Measurements from ENCODE around the gene CDADC1. TPM values are rescaled to one million over a fixed set of nuclear protein-coding genes. Genes with fewer than 3 reads are reported as not detected.

CDADC1 gene
- total RNA-seq, 1 donor from 2014 or later = 9.2 TPM

GRCh38 chr13:49240017-49240416, 7.7 kb upstream of the CDADC1 start:
- H3K4me3 Mint-ChIP-seq = no peak overlapping the region
- no peaks in the 10 kb centered on the region for H3K36me3 Mint-ChIP-seq
- TF ChIP-seq, protein P1, sequence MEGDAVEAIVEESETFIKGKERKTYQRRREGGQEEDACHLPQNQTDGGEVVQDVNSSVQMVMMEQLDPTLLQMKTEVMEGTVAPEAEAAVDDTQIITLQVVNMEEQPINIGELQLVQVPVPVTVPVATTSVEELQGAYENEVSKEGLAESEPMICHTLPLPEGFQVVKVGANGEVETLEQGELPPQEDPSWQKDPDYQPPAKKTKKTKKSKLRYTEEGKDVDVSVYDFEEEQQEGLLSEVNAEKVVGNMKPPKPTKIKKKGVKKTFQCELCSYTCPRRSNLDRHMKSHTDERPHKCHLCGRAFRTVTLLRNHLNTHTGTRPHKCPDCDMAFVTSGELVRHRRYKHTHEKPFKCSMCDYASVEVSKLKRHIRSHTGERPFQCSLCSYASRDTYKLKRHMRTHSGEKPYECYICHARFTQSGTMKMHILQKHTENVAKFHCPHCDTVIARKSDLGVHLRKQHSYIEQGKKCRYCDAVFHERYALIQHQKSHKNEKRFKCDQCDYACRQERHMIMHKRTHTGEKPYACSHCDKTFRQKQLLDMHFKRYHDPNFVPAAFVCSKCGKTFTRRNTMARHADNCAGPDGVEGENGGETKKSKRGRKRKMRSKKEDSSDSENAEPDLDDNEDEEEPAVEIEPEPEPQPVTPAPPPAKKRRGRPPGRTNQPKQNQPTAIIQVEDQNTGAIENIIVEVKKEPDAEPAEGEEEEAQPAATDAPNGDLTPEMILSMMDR (IDR thresholded peaks at IDR 0.05; ENCODE audit: unreplicated experiment) = no peak
- no peaks in the 10 kb centered on the region for H3K4me1 Mint-ChIP-seq
- H3K27me3 Mint-ChIP-seq (ENCODE audit: low read depth) = peaks cover 26% of the 10 kb centered on the region
- no peak for DNase-seq (ENCODE audit: low spot score in 2 of 2, unreplicated experiment in 2 of 2)
- no peaks in the 10 kb centered on the region for H3K9me3 Mint-ChIP-seq
- no peak overlapping the region for H3K27ac Mint-ChIP-seq

DNA sequence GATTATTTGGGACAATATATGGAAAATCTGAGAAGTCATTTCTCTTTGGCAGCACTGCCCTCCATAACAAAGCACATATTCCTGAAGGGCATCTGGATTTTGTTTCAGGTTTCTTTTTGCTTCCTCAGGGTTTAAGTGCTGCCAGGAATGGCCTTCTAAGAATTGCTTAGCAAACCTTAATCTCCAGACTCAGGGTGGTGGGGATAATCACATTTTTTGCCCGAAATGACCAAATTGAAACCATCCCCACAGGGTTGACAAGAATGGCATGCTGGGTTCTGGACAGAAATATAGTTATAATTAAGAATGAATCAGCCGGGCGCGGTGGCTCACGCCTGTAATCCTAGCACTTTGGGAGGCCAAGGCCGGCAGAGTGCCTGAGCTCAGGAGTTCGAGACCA, 6.4 kb upstream of the CDADC1 start:
- Mint-ChIP-seq H3K9me3 (no peaks in the 10 kb centered on the region), H3K4me3 (no peak overlapping the region)
- TF ChIP-seq, protein P1 (IDR thresholded peaks at IDR 0.05; ENCODE audit: unreplicated experiment) = no peak

DNA sequence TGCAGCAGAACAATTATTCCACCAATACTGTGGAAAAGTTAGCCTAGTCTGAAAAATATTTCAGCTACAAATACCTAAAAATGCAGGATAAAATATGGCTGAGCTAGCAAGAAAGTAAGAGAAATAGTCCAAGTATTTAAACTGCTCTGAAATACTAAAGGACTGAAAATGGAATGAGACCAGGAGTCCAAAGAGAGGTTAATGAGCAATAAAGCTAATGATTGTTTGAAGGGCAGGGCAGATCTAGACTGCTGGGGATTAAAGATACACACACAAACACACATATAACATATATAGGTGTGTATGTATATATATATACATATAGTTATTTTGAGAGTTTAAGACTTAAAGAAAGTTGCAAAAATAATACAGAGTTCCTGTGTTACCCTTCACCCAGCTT, 2.6 kb upstream of the CDADC1 start:
- H3K27me3 Mint-ChIP-seq (ENCODE audit: low read depth) = peaks cover 27% of the 10 kb centered on the region
- no peaks in the 10 kb centered on the region for H3K36me3 Mint-ChIP-seq
- H3K9me3 Mint-ChIP-seq = no peaks in the 10 kb centered on the region
- no peak overlapping the region for H3K4me3 Mint-ChIP-seq
- TF ChIP-seq, protein P1 (IDR thresholded peaks at IDR 0.05; ENCODE audit: unreplicated experiment) = no peak
- no peak overlapping the region for H3K27ac Mint-ChIP-seq
- peaks cover 17% of the 10 kb centered on the region for H3K4me1 Mint-ChIP-seq
- no peak for DNase-seq (ENCODE audit: low spot score in 2 of 2, unreplicated experiment in 2 of 2)

More for the DNA sequence above, 6.4 kb upstream of the CDADC1 start:
- Mint-ChIP-seq H3K27me3 (ENCODE audit: low read depth) (peaks cover 32% of the 10 kb centered on the region), H3K4me1 (no peaks in the 10 kb centered on the region), H3K27ac (no peak overlapping the region), H3K36me3 (no peaks in the 10 kb centered on the region)
- no peak for DNase-seq (ENCODE audit: low spot score in 2 of 2, unreplicated experiment in 2 of 2)

- H3K4me3 Mint-ChIP-seq = peak overlapping the region; percentile 94
- peaks cover 23% of the 10 kb centered on the region for H3K27me3 Mint-ChIP-seq (ENCODE audit: low read depth)
- no peaks in the 10 kb centered on the region for H3K9me3 Mint-ChIP-seq
- peak overlapping the region; percentile 96 for H3K27ac Mint-ChIP-seq
- peaks cover 2% of the 10 kb centered on the region for H3K36me3 Mint-ChIP-seq
- no peak for DNase-seq (ENCODE audit: low spot score in 2 of 2, unreplicated experiment in 2 of 2)
- H3K4me1 Mint-ChIP-seq = peaks cover 17% of the 10 kb centered on the region
- TF ChIP-seq, protein P1 (IDR thresholded peaks at IDR 0.05; ENCODE audit: unreplicated experiment) = no peak
Observed at GRCh38 chr13:49246850-49247642, 679 bp upstream of the CDADC1 start.

- Mint-ChIP-seq H3K4me3 (peak overlapping the region; percentile 94), H3K4me1 (peaks cover 17% of the 10 kb centered on the region), H3K9me3 (no peaks in the 10 kb centered on the region), H3K27me3 (ENCODE audit: low read depth) (peaks cover 16% of the 10 kb centered on the region), H3K27ac (peak overlapping the region; percentile 96), H3K36me3 (peaks cover 2% of the 10 kb centered on the region)
- no peak for DNase-seq (ENCODE audit: low spot score in 2 of 2, unreplicated experiment in 2 of 2)
- TF ChIP-seq, protein P1 (IDR thresholded peaks at IDR 0.05; ENCODE audit: unreplicated experiment) = no peak
Observed at GRCh38 chr13:49248622-49249002, 887 bp downstream of the CDADC1 start.
